HG03378 (cell line): Measurements from ENCODE around the gene FRMD8.
"Not testable (repeated sequence)": the region's sequence is repeated elsewhere in the genome, so short reads cannot be mapped to it uniquely, and the experiment has no call there.

Experiments used
- ATAC-seq: cut with Tn5 transposase; IDR thresholded peaks from one replicate; pipeline ENCODE4 v1.9.1; 2021; ENCODE audit warnings: mild to moderate bottlenecking, moderate library complexity; ENCODE audit not compliant: unreplicated experiment

FRMD8 gene

GRCh38 chr11:65452259-65452658 lies 65.8 kb downstream of the FRMD8 start:
- ATAC-seq, result not testable (repeated sequence)

GRCh38 chr11:65452806-65453490 lies 66.5 kb downstream of the FRMD8 start:
- ATAC-seq, result no peak

GRCh38 chr11:65454311-65454695 lies 67.9 kb downstream of the FRMD8 start:
- ATAC-seq, result no peak

GRCh38 chr11:65454696-65455456 lies 68.4 kb downstream of the FRMD8 start:
- no peak for ATAC-seq

- ATAC-seq, result no peak
These were observed 70.0 kb downstream of the FRMD8 start for GRCh38 chr11:65456418-65456817.

- ATAC-seq, result no peak
These were observed 73.1 kb downstream of the FRMD8 start for GRCh38 chr11:65459552-65459951.
